Activated CD8-positive, alpha-beta T cell treated with anti-CD3 and anti-CD28 coated beads, Interleukin-2, amount 10 ng/mL, durations not matched to agents 7 days and 5 days (primary cell): ENCODE results near the gene CARD14. TPM values are rescaled to one million over a fixed set of nuclear protein-coding genes. Genes with fewer than 3 reads are reported as not detected.
"Not testable (repeated sequence)": the region's sequence is repeated elsewhere in the genome, so short reads cannot be mapped to it uniquely, and the experiment has no call there.

ENCODE experiments used
- ATAC-seq: fragments of 150-1000 bp; cut with Tn5 transposase; one replicate; pipeline ENCODE4 v1.10.0; 2021; ENCODE audit warnings: moderate library complexity
- CTCF ChIA-PET: fragments of 350-600 bp; sonication (Branson Sonifier 250); formaldehyde crosslinking; loops from one replicate; lab custom pipeline; 2021; ENCODE audit warnings: antibody characterized with exemption; lab: Charles Lee
- POLR2A ChIA-PET: fragments of 350-600 bp; sonication (Branson Sonifier 250); formaldehyde crosslinking; loops from one replicate; lab custom pipeline; 2021; ENCODE audit warnings: antibody characterized with exemption; lab: Charles Lee
- DNase-seq: peaks from one replicate; pipeline ENCODE4 v3.0.0-alpha.2; 2020
- H3K27ac Mint-ChIP-seq: one replicate; pipeline ENCODE4 v1.8.0; 2021; ENCODE audit warnings: mild to moderate bottlenecking, mixed read lengths
- H3K27me3 Mint-ChIP-seq: one replicate; pipeline ENCODE4 v1.8.0; 2021; ENCODE audit warnings: low read depth, mixed read lengths
- H3K36me3 Mint-ChIP-seq: one replicate; pipeline ENCODE4 v1.8.0; 2021; ENCODE audit warnings: low read depth, mixed read lengths
- H3K4me1 Mint-ChIP-seq: one replicate; pipeline ENCODE4 v1.8.0; 2021; ENCODE audit warnings: low read depth, mixed read lengths
- H3K4me3 Mint-ChIP-seq: one replicate; pipeline ENCODE4 v1.8.0; 2021; ENCODE audit warnings: mild to moderate bottlenecking, mixed read lengths
- H3K9me3 Mint-ChIP-seq: one replicate; pipeline ENCODE4 v1.8.0; 2022; ENCODE audit warnings: mixed read lengths; ENCODE audit not compliant: insufficient read depth
- total RNA-seq, 2 experiments: library from RNA; stranded (reverse); gene quantifications; one replicate each; pipeline ENCODE4 v1.2.3, GENCODE V29; 2021

CARD14 gene
- total RNA-seq, 2 experiments from 2014 or later, result not detected

DNA sequence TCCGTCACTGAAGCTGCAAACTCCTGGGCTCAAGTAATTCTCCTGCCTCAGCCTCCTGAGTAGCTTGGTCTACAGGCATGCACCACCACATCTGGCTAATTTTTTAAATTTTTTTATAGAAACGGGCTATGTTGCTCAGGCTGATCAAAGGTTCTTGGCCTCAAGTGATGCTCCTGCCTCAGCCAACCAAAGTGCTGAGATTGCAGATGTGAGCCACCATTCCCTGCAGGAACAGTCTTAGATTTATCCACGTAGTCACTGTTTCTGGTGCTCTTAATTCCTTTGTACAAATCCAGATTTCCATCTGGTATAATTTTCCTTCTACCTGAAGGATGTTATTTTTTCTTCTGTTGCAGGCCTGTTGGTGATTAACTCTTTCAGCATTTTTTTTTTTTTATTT is 63.4 kb downstream of the CARD14 start:
- DNase-seq (no peak), ATAC-seq (no peak)
- peaks cover 16% of the 10 kb centered on the region for H3K9me3 Mint-ChIP-seq
- ChIA-PET CTCF (interaction anchor here (1.0 kb wide), 2 partner anchors 132 to 225 kb away, joined by 3 read pairs; partner anchors contain the start of gene GAA), POLR2A (no interaction called here)
- peaks cover 15% of the 10 kb centered on the region for H3K36me3 Mint-ChIP-seq
- H3K4me3 Mint-ChIP-seq, result no peak overlapping the region
- no peaks in the 10 kb centered on the region for H3K27me3 Mint-ChIP-seq
- H3K27ac Mint-ChIP-seq, result no peak overlapping the region
- H3K4me1 Mint-ChIP-seq, result no peaks in the 10 kb centered on the region

- no peak for DNase-seq
- Mint-ChIP-seq H3K36me3 (peaks cover 11% of the 10 kb centered on the region), H3K4me1 (no peaks in the 10 kb centered on the region), H3K27me3 (no peaks in the 10 kb centered on the region), H3K4me3 (no peak overlapping the region), H3K27ac (no peak overlapping the region), H3K9me3 (peaks cover 11% of the 10 kb centered on the region)
- ATAC-seq, result no peak
- CTCF ChIA-PET, result interaction anchor here (1.8 kb wide), 1 partner anchor 135 kb away, joined by 7 read pairs; the partner anchor contains the start of gene GAA
- POLR2A ChIA-PET, result no interaction called here
Observed at GRCh38 chr17:80236911-80237310, 67.1 kb downstream of the CARD14 start.

GRCh38 chr17:80237386-80237785 is 67.6 kb downstream of the CARD14 start:
- H3K4me1 Mint-ChIP-seq, result no peaks in the 10 kb centered on the region
- POLR2A ChIA-PET, result no interaction called here
- CTCF ChIA-PET, result interaction anchor here (1.8 kb wide), 1 partner anchor 136 kb away, joined by 7 read pairs; the partner anchor contains the start of gene GAA
- DNase-seq (no peak), ATAC-seq (no peak)
- H3K36me3 Mint-ChIP-seq, result peaks cover 11% of the 10 kb centered on the region
- H3K27ac Mint-ChIP-seq, result no peak overlapping the region
- peaks cover 9% of the 10 kb centered on the region for H3K9me3 Mint-ChIP-seq
- H3K4me3 Mint-ChIP-seq, result no peak overlapping the region
- no peaks in the 10 kb centered on the region for H3K27me3 Mint-ChIP-seq

GRCh38 chr17:80242505-80242904 is 72.7 kb downstream of the CARD14 start:
- POLR2A ChIA-PET, result no interaction called here
- Mint-ChIP-seq H3K27me3 (no peaks in the 10 kb centered on the region), H3K4me3 (no peak overlapping the region), H3K36me3 (no peaks in the 10 kb centered on the region), H3K9me3 (no peaks in the 10 kb centered on the region), H3K27ac (no peak overlapping the region), H3K4me1 (no peaks in the 10 kb centered on the region)
- DNase-seq, result no peak
- CTCF ChIA-PET, result no interaction called here
- ATAC-seq, result no peak

- Mint-ChIP-seq H3K27ac (no peak overlapping the region), H3K4me1 (no peaks in the 10 kb centered on the region), H3K9me3 (no peaks in the 10 kb centered on the region), H3K27me3 (no peaks in the 10 kb centered on the region), H3K4me3 (no peak overlapping the region), H3K36me3 (no peaks in the 10 kb centered on the region)
- ATAC-seq, result no peak
- no peak for DNase-seq
- POLR2A ChIA-PET, result no interaction called here
- CTCF ChIA-PET, result no interaction called here
Observed at GRCh38 chr17:80243526-80244433, 74.0 kb downstream of the CARD14 start.

- H3K4me3 Mint-ChIP-seq, H3K27ac Mint-ChIP-seq, CTCF ChIA-PET: not testable (repeated sequence)
Observed at GRCh38 chr17:80244448-80244847, 74.6 kb downstream of the CARD14 start.

DNA sequence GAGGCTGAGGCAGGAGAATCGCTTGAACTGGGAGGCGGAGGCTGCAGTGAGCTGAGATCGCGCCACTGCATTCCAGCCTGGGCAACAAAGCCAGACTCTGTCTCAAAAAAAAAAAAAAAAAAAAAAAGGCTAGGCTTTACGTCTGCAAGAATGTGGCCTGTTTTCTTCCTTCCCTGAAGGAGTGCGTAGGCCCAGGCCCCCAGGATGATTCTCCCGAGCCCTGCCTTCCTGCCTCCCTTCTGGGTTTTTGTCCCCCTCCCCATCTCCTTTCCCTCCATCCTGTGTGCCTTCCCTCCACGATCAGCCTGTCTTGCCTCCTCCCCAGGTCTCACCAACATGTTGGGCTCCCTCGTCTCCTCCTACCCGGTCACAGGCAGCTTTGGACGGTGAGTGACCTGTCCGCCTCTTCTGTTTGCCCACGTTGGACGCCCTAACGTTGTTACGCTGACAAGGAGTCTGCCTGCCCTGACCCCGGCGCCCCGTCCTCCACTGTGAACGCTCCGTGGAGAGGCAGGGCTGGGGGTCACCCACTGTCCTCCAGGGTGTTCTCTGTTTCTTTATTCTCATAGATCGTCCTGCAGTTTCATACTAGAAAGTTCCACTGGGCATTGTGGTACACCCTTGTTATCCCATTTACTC is 75.2 kb downstream of the CARD14 start:
- Mint-ChIP-seq H3K4me3 (no peak overlapping the region), H3K27ac (no peak overlapping the region), H3K9me3 (no peaks in the 10 kb centered on the region), H3K4me1 (no peaks in the 10 kb centered on the region), H3K27me3 (no peaks in the 10 kb centered on the region), H3K36me3 (no peaks in the 10 kb centered on the region)
- DNase-seq (no peak), ATAC-seq (no peak)
- POLR2A ChIA-PET, result no interaction called here
- CTCF ChIA-PET, result interaction anchor here (1.1 kb wide), 1 partner anchor 49 kb away, joined by 4 read pairs; no protein-coding TSS in a partner anchor

More at GRCh38 chr17:80244448-80244847, 74.6 kb downstream of the CARD14 start:
- POLR2A ChIA-PET, H3K36me3 Mint-ChIP-seq, H3K4me1 Mint-ChIP-seq, H3K9me3 Mint-ChIP-seq, DNase-seq, ATAC-seq, H3K27me3 Mint-ChIP-seq: not testable (repeated sequence)

DNA sequence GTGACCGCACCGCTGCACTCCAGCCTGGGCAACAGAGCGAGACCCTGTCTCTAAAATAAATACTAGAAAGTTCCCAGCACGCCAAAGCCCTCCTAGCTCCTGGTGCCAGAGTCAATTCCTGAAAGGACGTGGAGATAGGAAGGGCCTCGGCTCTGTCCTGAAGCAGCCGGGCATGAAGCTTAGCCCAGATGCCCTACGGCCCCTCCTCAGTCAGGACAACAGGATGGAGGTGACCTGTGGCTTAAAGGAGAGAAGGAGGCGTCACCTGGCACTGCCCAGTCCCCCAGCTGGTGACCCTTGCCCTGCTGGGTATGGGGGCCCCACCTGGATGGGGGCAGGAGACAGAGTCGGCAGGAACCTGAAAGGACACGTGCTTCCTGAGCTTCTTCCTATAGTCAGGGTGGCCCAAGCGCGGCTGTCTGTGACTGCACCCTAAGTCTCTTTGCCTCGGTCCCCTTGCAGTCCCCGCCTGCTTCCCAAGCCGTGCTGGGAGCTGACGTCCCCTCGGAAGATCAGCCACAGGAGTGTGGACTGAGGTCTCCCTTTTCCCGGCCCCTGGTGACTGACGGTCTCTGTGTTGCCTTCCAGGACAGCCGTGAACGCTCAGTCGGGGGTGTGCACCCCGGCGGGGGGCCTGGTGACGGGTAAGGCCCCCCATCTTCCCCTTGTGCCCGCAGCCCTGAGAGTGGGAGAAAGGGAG is 75.9 kb downstream of the CARD14 start:
- Mint-ChIP-seq H3K4me1 (no peaks in the 10 kb centered on the region), H3K9me3 (no peaks in the 10 kb centered on the region), H3K27me3 (no peaks in the 10 kb centered on the region), H3K27ac (no peak overlapping the region), H3K36me3 (no peaks in the 10 kb centered on the region), H3K4me3 (no peak overlapping the region)
- ChIA-PET POLR2A (no interaction called here), CTCF (interaction anchor here (1.1 kb wide), 1 partner anchor 49 kb away, joined by 4 read pairs; no protein-coding TSS in a partner anchor)
- ATAC-seq, result no peak
- no peak for DNase-seq

- Mint-ChIP-seq H3K4me1 (no peaks in the 10 kb centered on the region), H3K27me3 (no peaks in the 10 kb centered on the region), H3K36me3 (no peaks in the 10 kb centered on the region), H3K9me3 (no peaks in the 10 kb centered on the region), H3K27ac (peak overlapping the region; percentile 6), H3K4me3 (no peak overlapping the region)
- ATAC-seq (no peak), DNase-seq (no peak)
- CTCF ChIA-PET, result interaction anchor here (1.1 kb wide), 1 partner anchor 50 kb away, joined by 4 read pairs; no protein-coding TSS in a partner anchor
- POLR2A ChIA-PET, result no interaction called here
Observed at GRCh38 chr17:80246266-80246681, 76.4 kb downstream of the CARD14 start.

- H3K4me1 Mint-ChIP-seq, result no peaks in the 10 kb centered on the region
- ATAC-seq, result no peak
- CTCF ChIA-PET, result no interaction called here
Observed at GRCh38 chr17:80246726-80247125, 76.9 kb downstream of the CARD14 start.

GRCh38 chr17:80247561-80247960 is 77.7 kb downstream of the CARD14 start:
- H3K27ac Mint-ChIP-seq, result no peak overlapping the region
- DNase-seq (no peak), ATAC-seq (no peak)
- CTCF ChIA-PET, result no interaction called here
- no peaks in the 10 kb centered on the region for H3K9me3 Mint-ChIP-seq
- peaks cover 2% of the 10 kb centered on the region for H3K4me1 Mint-ChIP-seq
- no peaks in the 10 kb centered on the region for H3K36me3 Mint-ChIP-seq
- POLR2A ChIA-PET, result no interaction called here
- no peaks in the 10 kb centered on the region for H3K27me3 Mint-ChIP-seq
- no peak overlapping the region for H3K4me3 Mint-ChIP-seq

More at GRCh38 chr17:80246726-80247125, 76.9 kb downstream of the CARD14 start:
- no peaks in the 10 kb centered on the region for H3K27me3 Mint-ChIP-seq
- H3K9me3 Mint-ChIP-seq, result no peaks in the 10 kb centered on the region
- no peak overlapping the region for H3K4me3 Mint-ChIP-seq
- POLR2A ChIA-PET, result no interaction called here
- no peak for DNase-seq
- no peaks in the 10 kb centered on the region for H3K36me3 Mint-ChIP-seq
- H3K27ac Mint-ChIP-seq, result peak overlapping the region; percentile 6
